GM11168 (cell line): Measurements from ENCODE around the gene ELOVL6.
"Not testable (repeated sequence)": the region's sequence is repeated elsewhere in the genome, so short reads cannot be mapped to it uniquely, and the experiment has no call there.

Experiments used
- in situ Hi-C: fragments of 300-500 bp; cut with MboI; formaldehyde crosslinking; loops from one replicate; pipeline ENCODE4 v1.12.0; 2022; ENCODE audit warnings: low sequenced_read_pairs; ENCODE audit not compliant: unreplicated experiment

ELOVL6 gene

GRCh38 chr4:110046588-110047049 is 151.8 kb downstream of the ELOVL6 start:
- in situ Hi-C loops, result no loop called here

- in situ Hi-C loops, result no loop called here
Observed at GRCh38 chr4:110042545-110043517, 155.6 kb downstream of the ELOVL6 start.

- in situ Hi-C loops, result no loop called here
Observed at GRCh38 chr4:110041735-110042134, 156.7 kb downstream of the ELOVL6 start.

GRCh38 chr4:110039164-110039563 is 159.3 kb downstream of the ELOVL6 start:
- in situ Hi-C loops, result not testable (repeated sequence)

- in situ Hi-C loops, result no loop called here
Observed at GRCh38 chr4:110034026-110034393, 164.4 kb downstream of the ELOVL6 start.

GRCh38 chr4:110033355-110034025 is 164.9 kb downstream of the ELOVL6 start:
- in situ Hi-C loops, result no loop called here

GRCh38 chr4:110032603-110033002 is 165.8 kb downstream of the ELOVL6 start:
- in situ Hi-C loops, result no loop called here

GRCh38 chr4:110025718-110026117 is 172.7 kb downstream of the ELOVL6 start:
- in situ Hi-C loops, result no loop called here

GRCh38 chr4:110025056-110025455 is 173.4 kb downstream of the ELOVL6 start:
- in situ Hi-C loops, result no loop called here

GRCh38 chr4:110022457-110022856 is 176.0 kb downstream of the ELOVL6 start:
- in situ Hi-C loops, result no loop called here

- in situ Hi-C loops, result no loop called here
Observed at GRCh38 chr4:110020646-110021443, 177.6 kb downstream of the ELOVL6 start.

- in situ Hi-C loops, result no loop called here
Observed at GRCh38 chr4:110020139-110020538, 178.3 kb downstream of the ELOVL6 start.

- in situ Hi-C loops, result no loop called here
Observed at GRCh38 chr4:110019153-110019552, 179.3 kb downstream of the ELOVL6 start.

GRCh38 chr4:110014233-110014632 is 184.2 kb downstream of the ELOVL6 start:
- in situ Hi-C loops, result no loop called here

- in situ Hi-C loops, result no loop called here
Observed at GRCh38 chr4:110012917-110013316, 185.5 kb downstream of the ELOVL6 start.

GRCh38 chr4:110010797-110011196 is 187.6 kb downstream of the ELOVL6 start:
- in situ Hi-C loops, result no loop called here

- in situ Hi-C loops, result loop anchor here (10.0 kb wide), 1 partner anchor 305 kb away; no protein-coding TSS in a partner anchor
Observed at GRCh38 chr4:110009550-110009949, 188.9 kb downstream of the ELOVL6 start.

- in situ Hi-C loops, result loop anchor here (10.0 kb wide), 1 partner anchor 306 kb away; no protein-coding TSS in a partner anchor
Observed at GRCh38 chr4:110008540-110008939, 189.9 kb downstream of the ELOVL6 start.

- in situ Hi-C loops, result loop anchor here (10.0 kb wide), 1 partner anchor 308 kb away; no protein-coding TSS in a partner anchor
Observed at GRCh38 chr4:110007217-110007616, 191.2 kb downstream of the ELOVL6 start.

GRCh38 chr4:110005461-110006056 is 192.9 kb downstream of the ELOVL6 start:
- in situ Hi-C loops, result loop anchor here (10.0 kb wide), 1 partner anchor 309 kb away; no protein-coding TSS in a partner anchor
